ENCODE data around the gene SLC25A11. TPM values are rescaled to one million over a fixed set of nuclear protein-coding genes. Genes with fewer than 3 reads are reported as not detected.

SLC25A11 gene
- total RNA-seq, 1 donor from 2014 or later = 56.2 TPM

- peak in 1 of 2 donors; percentile 76 for DNase-seq (ENCODE audit: low spot score in 2 of 2)
- H3K27ac ChIP-seq = no peak overlapping the region
- intact Hi-C loops (cut with DNase I) = loop anchor here (5.0 kb wide), 1 partner anchor 168 kb away; the partner anchor contains the start of gene MED11
- no peaks in the 10 kb centered on the region for H3K9me3 ChIP-seq
- H3K27me3 ChIP-seq = peaks cover 7% of the 10 kb centered on the region
- H3K4me1 ChIP-seq = peaks cover 3 to 5% of the 10 kb centered on the region in 2 donors
- peaks cover 17 to 20% of the 10 kb centered on the region in 2 donors for H3K36me3 ChIP-seq
- TF ChIP-seq CTCF (IDR thresholded peaks at IDR 0.05) = no peak
- peak overlapping the region in 1 of 2 donors; percentile 65 for H3K4me3 ChIP-seq
Measured at GRCh38 chr17:4900231-4901107, 39.4 kb downstream of the SLC25A11 start.

- intact Hi-C loops (cut with DNase I) = loop anchor here (5.0 kb wide), 1 partner anchor 167 kb away; the partner anchor contains the start of gene MED11
- no peak for TF ChIP-seq CTCF (IDR thresholded peaks at IDR 0.05)
- peak within 1 kb of the TSS; percentile 0 to 37 for H3K27ac ChIP-seq
- H3K36me3 ChIP-seq = peaks cover 26 to 28% of the 10 kb centered on the region in 2 donors
- peaks cover 3 to 5% of the 10 kb centered on the region in 2 donors for H3K4me1 ChIP-seq
- H3K27me3 ChIP-seq = peaks cover 7% of the 10 kb centered on the region
- peak within 1 kb of the TSS; percentile 48 to 65 for H3K4me3 ChIP-seq
- peak; percentile 84 to 95 for DNase-seq (ENCODE audit: low spot score in 2 of 2)
- H3K9me3 ChIP-seq = no peaks in the 10 kb centered on the region
Measured at GRCh38 chr17:4899341-4900230, 40.3 kb downstream of the SLC25A11 start, which contains the start of gene C17orf107. Gene C17orf107 (plus strand): TSS chr17:4899536. CDS start chr17:4899763, 227 bp downstream.

- H3K27ac ChIP-seq = no peak overlapping the region
- no peak for DNase-seq (ENCODE audit: low spot score in 2 of 2)
- H3K4me1 ChIP-seq = peaks cover 3 to 5% of the 10 kb centered on the region in 2 donors
- peak overlapping the region; percentile 48 to 65 for H3K4me3 ChIP-seq
- intact Hi-C loops (cut with DNase I) = no loop called here
- peaks cover 31 to 35% of the 10 kb centered on the region in 2 donors for H3K36me3 ChIP-seq
- H3K9me3 ChIP-seq = no peaks in the 10 kb centered on the region
- H3K27me3 ChIP-seq = peaks cover 7% of the 10 kb centered on the region
- no peak for TF ChIP-seq CTCF (IDR thresholded peaks at IDR 0.05)
Measured at GRCh38 chr17:4898927-4899326, 40.9 kb downstream of the SLC25A11 start.

- TF ChIP-seq CTCF (IDR thresholded peaks at IDR 0.05) = no peak
- intact Hi-C loops (cut with DNase I) = no loop called here
- no peaks in the 10 kb centered on the region for H3K9me3 ChIP-seq
- peaks cover 36 to 41% of the 10 kb centered on the region in 2 donors for H3K36me3 ChIP-seq
- peaks cover 7% of the 10 kb centered on the region for H3K27me3 ChIP-seq
- H3K4me1 ChIP-seq = peaks cover 3 to 5% of the 10 kb centered on the region in 2 donors
- DNase-seq (ENCODE audit: low spot score in 2 of 2) = no peak
- H3K4me3 ChIP-seq = no peak overlapping the region
- H3K27ac ChIP-seq = no peak overlapping the region
Measured at GRCh38 chr17:4898351-4898750, 41.5 kb downstream of the SLC25A11 start.

GRCh38 chr17:4897785-4898184 is 42.1 kb downstream of the SLC25A11 start:
- TF ChIP-seq CTCF (IDR thresholded peaks at IDR 0.05) = no peak
- peaks cover 42 to 46% of the 10 kb centered on the region in 2 donors for H3K36me3 ChIP-seq
- no peak overlapping the region for H3K27ac ChIP-seq
- H3K4me3 ChIP-seq = no peak overlapping the region
- no peaks in the 10 kb centered on the region for H3K9me3 ChIP-seq
- H3K4me1 ChIP-seq = peaks cover 3 to 5% of the 10 kb centered on the region in 2 donors
- DNase-seq (ENCODE audit: low spot score in 2 of 2) = no peak
- intact Hi-C loops (cut with DNase I) = no loop called here
- H3K27me3 ChIP-seq = peaks cover 7% of the 10 kb centered on the region

Measured in ascending aorta (tissue), 2 donors.